ENCODE data around the gene ACVR1.
A peak's percentile ranks its signal among the peaks of the same experiment; 100 is the strongest.

Gene ACVR1

GRCh38 chr2:157877761-157878400 lies 1.8 kb upstream of the ACVR1 start:
- Histone ChIP-seq H3K27me3 (ENCODE audit: insufficient read depth, low read depth, severe bottlenecking) (no peaks in the 10 kb centered on the region), H3K36me3 (no peaks in the 10 kb centered on the region), H3K9me3 (ENCODE audit: severe bottlenecking) (no peaks in the 10 kb centered on the region), H3K27ac (no peak overlapping the region), H3K4me3 (ENCODE audit: low read depth, low read length) (no peak overlapping the region)
- no peak for TF ChIP-seq CTCF (IDR thresholded peaks at IDR 0.05; ENCODE audit: low read depth, low read length)
- DNase-seq = no peak

GRCh38 chr2:157876786-157877138 lies 632 bp upstream of the ACVR1 start:
- no peaks in the 10 kb centered on the region for H3K9me3 ChIP-seq (ENCODE audit: severe bottlenecking)
- no peaks in the 10 kb centered on the region for H3K36me3 ChIP-seq
- TF ChIP-seq CTCF (IDR thresholded peaks at IDR 0.05; ENCODE audit: low read depth, low read length) = no peak
- H3K4me3 ChIP-seq (ENCODE audit: low read depth, low read length) = peak overlapping the region; percentile 39
- no peak for DNase-seq
- H3K27ac ChIP-seq = peak overlapping the region; percentile 73
- no peaks in the 10 kb centered on the region for H3K27me3 ChIP-seq (ENCODE audit: insufficient read depth, low read depth, severe bottlenecking)

- Histone ChIP-seq H3K9me3 (ENCODE audit: severe bottlenecking) (no peaks in the 10 kb centered on the region), H3K36me3 (no peaks in the 10 kb centered on the region), H3K27ac (peak overlapping the region; percentile 78), H3K27me3 (ENCODE audit: insufficient read depth, low read depth, severe bottlenecking) (no peaks in the 10 kb centered on the region), H3K4me3 (ENCODE audit: low read depth, low read length) (peak overlapping the region; percentile 56)
- peak; percentile 51 for DNase-seq
- TF ChIP-seq CTCF (IDR thresholded peaks at IDR 0.05; ENCODE audit: low read depth, low read length) = no peak
Measured at GRCh38 chr2:157875641-157876065, 477 bp downstream of the ACVR1 start.

- no peaks in the 10 kb centered on the region for H3K36me3 ChIP-seq
- no peaks in the 10 kb centered on the region for H3K27me3 ChIP-seq (ENCODE audit: insufficient read depth, low read depth, severe bottlenecking)
- peak; percentile 38 for DNase-seq
- H3K27ac ChIP-seq = peak overlapping the region; percentile 58
- H3K9me3 ChIP-seq (ENCODE audit: severe bottlenecking) = no peaks in the 10 kb centered on the region
- TF ChIP-seq CTCF (IDR thresholded peaks at IDR 0.05; ENCODE audit: low read depth, low read length) = no peak
- peak overlapping the region; percentile 52 for H3K4me3 ChIP-seq (ENCODE audit: low read depth, low read length)
Measured at GRCh38 chr2:157874997-157875640, 1.0 kb downstream of the ACVR1 start.

GRCh38 chr2:157874348-157874747 lies 1.8 kb downstream of the ACVR1 start:
- Histone ChIP-seq H3K27ac (no peak overlapping the region), H3K4me3 (ENCODE audit: low read depth, low read length) (peak overlapping the region; percentile 52; the same call in 1 of the 2 replicates), H3K36me3 (no peaks in the 10 kb centered on the region), H3K9me3 (ENCODE audit: severe bottlenecking) (no peaks in the 10 kb centered on the region), H3K27me3 (ENCODE audit: insufficient read depth, low read depth, severe bottlenecking) (no peaks in the 10 kb centered on the region)
- DNase-seq = no peak
- no peak for TF ChIP-seq CTCF (IDR thresholded peaks at IDR 0.05; ENCODE audit: low read depth, low read length)
